Esophagus muscularis mucosa (tissue), 4 donors: ENCODE measurements around the gene TCF7L2. TPM values are rescaled to one million over a fixed set of nuclear protein-coding genes. Genes with fewer than 3 reads are reported as not detected.

ENCODE experiments used
- DNase-seq: peaks from one replicate; pipeline ENCODE4 v3.0.0-alpha.2; 2017; ENCODE audit errors: extremely low spot score
- H3K27ac ChIP-seq, 4 donors: fragments of 200-600 bp; sonication (generic); replicated peaks in 1 of 4; 1 replicate in 3 of 4; 2 replicates in 1 of 4; pipeline ENCODE4 v1.5.1; 2016 to 2019; ENCODE audit warnings: mild to moderate bottlenecking in 1 of 4
- H3K27me3 ChIP-seq, 4 donors: fragments of 200-600 bp; sonication (generic); one replicate each; pipeline versions ENCODE4 v1.5.1 to v1.6.0; 2016 to 2019
- H3K36me3 ChIP-seq, 4 donors: fragments of 200-600 bp; sonication (generic); one replicate each; pipeline ENCODE4 v1.5.1; 2016 to 2019
- H3K4me1 ChIP-seq, 4 donors: fragments of 200-600 bp; sonication (generic); one replicate each; pipeline ENCODE4 v1.5.1; 2016 to 2019
- H3K4me3 ChIP-seq, 4 donors: fragments of 200-600 bp; sonication (generic); 1 replicate in 2 of 4; 2 replicates in 2 of 4; pipeline ENCODE4 v1.5.1; 2016 to 2019; ENCODE audit warnings: mild to moderate bottlenecking in 4 of 4, moderate library complexity in 1 of 4
- H3K9me3 ChIP-seq, 4 donors: fragments of 200-600 bp; sonication (generic); 1 replicate in 3 of 4; 2 replicates in 1 of 4; pipeline ENCODE4 v1.5.1; 2016 to 2019
- CTCF ChIP-seq, 3 experiments: fragments of 200-600 bp in 2 of 3; fragments of 450-650 bp in 1 of 3; sonication (generic) in 2 of 3; IDR thresholded peaks; one replicate each; pipeline ENCODE4 v1.5.1; 2017 to 2019; ENCODE audit warnings: antibody characterized with exemption in 3 of 3, mild to moderate bottlenecking in 2 of 3, moderate library complexity in 1 of 3
- EP300 ChIP-seq: sonication (generic); formaldehyde crosslinking; IDR thresholded peaks from one replicate; pipeline ENCODE4 v1.6.1; 2017; ENCODE audit warnings: antibody characterized with exemption
- POLR2A ChIP-seq: fragments of 450-650 bp; IDR thresholded peaks from one replicate; pipeline ENCODE4 v1.6.1; 2017; ENCODE audit warnings: antibody characterized with exemption, moderate library complexity, mild to moderate bottlenecking, low read depth
- POLR2AphosphoS5 ChIP-seq, 2 donors: sonication (generic); formaldehyde crosslinking; IDR thresholded peaks; one replicate each; pipeline ENCODE4 v1.6.1; 2017; ENCODE audit warnings: antibody characterized with exemption in 2 of 2
- WGBS: methylation state at CpG from one replicate; pipeline ENCODE4 v1.1.5; 2018; 5-methylcytosine and 5-hydroxymethylcytosine counted together
- intact Hi-C: fragments of 100-400 bp; cut with DNase I; formaldehyde crosslinking; loops from one replicate; pipeline ENCODE4 v1.15.1; 2023
- total RNA-seq, 4 donors: library from RNA; depleted of rRNA; stranded (reverse); fragments of >200 nt; gene quantifications; one replicate each; pipeline versions ENCODE4 v1.1.0 to v1.2.1, GENCODE V29; 2016

TCF7L2 gene
- total RNA-seq, 4 donors from 2014 or later: 7.8 to 24.1 (median 19.2) TPM

DNA sequence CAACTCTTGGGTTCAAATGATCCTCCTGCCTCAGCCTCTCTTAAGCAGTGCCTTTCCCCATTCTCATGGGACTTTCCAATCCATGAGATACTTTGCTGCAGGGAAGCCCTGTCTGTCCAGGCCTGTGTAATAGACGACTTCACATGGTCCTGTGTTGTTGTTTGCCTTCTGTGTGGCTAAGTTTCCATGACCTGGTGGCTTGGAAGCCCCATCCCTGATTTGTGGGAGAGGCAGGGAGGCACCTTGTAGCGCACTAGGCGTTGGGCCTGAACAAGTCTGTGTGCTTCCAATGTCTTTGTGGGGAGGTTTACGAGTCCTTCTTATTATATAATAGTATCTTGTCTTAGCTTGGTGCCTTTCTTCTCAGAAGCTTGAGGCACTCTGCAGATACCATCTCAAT is 49.1 kb downstream of the TCF7L2 start:
- Histone ChIP-seq H3K27ac (peak overlapping the region in 2 of 4 donors; percentile 6 to 15), H3K4me1 (peaks cover 41 to 80% (median 49%) of the 10 kb centered on the region in 4 donors)

GRCh38 chr10:113000442-113000841 is 50.4 kb downstream of the TCF7L2 start:
- no peaks in the 10 kb centered on the region for H3K9me3 ChIP-seq
- H3K4me3 ChIP-seq: peak overlapping the region in 2 of 4 donors; percentile 9 to 15
- no peaks in the 10 kb centered on the region for H3K36me3 ChIP-seq
- intact Hi-C loops: loop anchor here (5.0 kb wide), 1 partner anchor 43 kb away; no protein-coding TSS in a partner anchor
- no peaks in the 10 kb centered on the region for H3K27me3 ChIP-seq
- 57% methylated on average over 6 of the region's 6 CpGs for WGBS
- DNase-seq: no peak
- H3K4me1 ChIP-seq: peaks cover 43 to 81% (median 58%) of the 10 kb centered on the region in 4 donors
- H3K27ac ChIP-seq: peak overlapping the region; percentile 65 to 78 (median 68)
- TF ChIP-seq POLR2A (no peak), CTCF (IDR thresholded peaks at IDR 0.05) (no peak), EP300 (no peak), POLR2AphosphoS5 (IDR thresholded peaks at IDR 0.05) (no peak)

More for the DNA sequence above, 49.1 kb downstream of the TCF7L2 start:
- Histone ChIP-seq H3K4me3 (no peak overlapping the region), H3K27me3 (no peaks in the 10 kb centered on the region), H3K36me3 (no peaks in the 10 kb centered on the region), H3K9me3 (no peaks in the 10 kb centered on the region)
- intact Hi-C loops: no loop called here
- DNase-seq: no peak
- WGBS: 92% methylated on average over 4 of the region's 4 CpGs
- TF ChIP-seq POLR2A (no peak), EP300 (no peak), CTCF (IDR thresholded peaks at IDR 0.05) (no peak), POLR2AphosphoS5 (IDR thresholded peaks at IDR 0.05) (no peak)

- WGBS: 67% methylated on average over 14 of the region's 14 CpGs
- intact Hi-C loops: loop anchor here (5.0 kb wide), 1 partner anchor 44 kb away; no protein-coding TSS in a partner anchor
- peak overlapping the region; percentile 65 to 78 (median 68) for H3K27ac ChIP-seq
- peak overlapping the region in 2 of 4 donors; percentile 9 to 15 for H3K4me3 ChIP-seq
- H3K4me1 ChIP-seq: peaks cover 47 to 83% (median 63%) of the 10 kb centered on the region in 4 donors
- no peaks in the 10 kb centered on the region for H3K36me3 ChIP-seq
- peak; percentile 33 to 40 for TF ChIP-seq POLR2AphosphoS5 (IDR thresholded peaks at IDR 0.05)
- no peak for TF ChIP-seq POLR2A
- peak in 1 of 3 experiments; percentile 63 for TF ChIP-seq CTCF (IDR thresholded peaks at IDR 0.05)
- H3K27me3 ChIP-seq: no peaks in the 10 kb centered on the region
- no peaks in the 10 kb centered on the region for H3K9me3 ChIP-seq
- no peak for DNase-seq
Measured at GRCh38 chr10:113000876-113001598, 51.0 kb downstream of the TCF7L2 start.

DNA sequence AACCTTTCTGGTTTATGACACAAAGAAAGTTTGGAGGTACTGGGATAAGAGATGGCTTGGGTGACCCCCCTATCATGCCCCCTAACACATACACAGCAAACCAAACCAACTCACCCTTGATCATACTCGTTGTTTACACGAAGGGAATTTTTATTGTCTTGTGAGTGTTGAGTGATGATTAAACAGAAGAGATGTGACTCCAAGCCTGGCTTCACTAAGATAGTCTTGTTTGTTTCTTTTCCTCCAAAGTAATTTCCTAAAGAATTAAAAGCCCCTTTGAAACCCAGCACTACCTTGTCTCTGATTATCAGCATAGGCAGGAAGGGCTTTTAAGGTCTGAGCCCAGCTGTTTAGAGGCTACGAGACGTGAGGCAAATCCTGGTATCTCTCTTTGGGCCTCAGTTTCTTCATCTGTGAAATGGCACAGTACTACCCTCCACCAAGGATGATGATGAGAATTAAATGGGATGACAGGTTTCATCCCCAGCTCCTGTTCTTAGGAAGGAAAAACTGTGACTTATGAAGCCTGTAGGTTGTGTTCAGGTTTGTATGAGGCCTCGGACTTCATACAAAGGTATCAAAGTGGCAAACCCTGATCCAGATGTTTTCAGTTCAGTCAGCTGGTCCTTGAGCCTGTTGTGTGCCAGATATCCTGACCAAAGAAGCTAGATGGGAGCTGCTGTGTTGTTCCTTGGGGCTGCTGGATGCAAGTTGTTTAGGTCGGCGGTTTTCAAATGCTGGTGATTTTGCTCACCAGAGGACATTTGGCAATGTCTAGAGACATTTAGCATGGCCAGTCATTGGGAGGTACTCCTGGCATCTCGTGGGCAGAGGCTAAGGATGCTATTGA is 51.8 kb downstream of the TCF7L2 start:
- Histone ChIP-seq H3K4me1 (peaks cover 54 to 91% (median 71%) of the 10 kb centered on the region in 4 donors), H3K27ac (peak overlapping the region; percentile 65 to 78 (median 68))
- 82% methylated on average over 8 of the region's 8 CpGs for WGBS

More for the DNA sequence above, 51.8 kb downstream of the TCF7L2 start:
- no peak for TF ChIP-seq POLR2A
- TF ChIP-seq CTCF (IDR thresholded peaks at IDR 0.05): no peak
- no peak for TF ChIP-seq POLR2AphosphoS5 (IDR thresholded peaks at IDR 0.05)
- TF ChIP-seq EP300: no peak
- intact Hi-C loops: loop anchor here (5.0 kb wide), 1 partner anchor 45 kb away; no protein-coding TSS in a partner anchor
- Histone ChIP-seq H3K27me3 (no peaks in the 10 kb centered on the region), H3K9me3 (no peaks in the 10 kb centered on the region), H3K4me3 (no peak overlapping the region), H3K36me3 (no peaks in the 10 kb centered on the region)
- no peak for DNase-seq
